Osteoblast (primary cell): ENCODE data around the gene LRP5. TPM values are rescaled to one million over a fixed set of nuclear protein-coding genes. Genes with fewer than 3 reads are reported as not detected.

ENCODE experiments used
- DNase-seq: peaks from one replicate; pipeline ENCODE4 v3.0.0; 2011; ENCODE audit warnings: low spot score, mixed read lengths; ENCODE audit not compliant: insufficient read length; ENCODE audit errors: missing footprints
- H2AFZ ChIP-seq: 2 replicates; pipeline ENCODE4 v1.6.0; 2011; ENCODE audit warnings: mild to moderate bottlenecking, low read length
- H3K27ac ChIP-seq: 2 replicates; pipeline ENCODE4 v1.5.1; 2011; ENCODE audit warnings: mild to moderate bottlenecking, low read depth, low read length, moderate library complexity
- H3K27me3 ChIP-seq: 2 replicates; pipeline ENCODE4 v1.6.0; 2012; ENCODE audit warnings: mild to moderate bottlenecking, control low read depth, inconsistent platforms, low read length, moderate library complexity; ENCODE audit not compliant: insufficient read depth
- H3K36me3 ChIP-seq: 2 replicates; pipeline ENCODE4 v1.5.1; 2011; ENCODE audit warnings: mild to moderate bottlenecking, low read length, control low read depth, moderate library complexity; ENCODE audit not compliant: insufficient read depth
- H3K4me1 ChIP-seq: 2 replicates; pipeline ENCODE4 v1.5.1; 2011; ENCODE audit warnings: mild to moderate bottlenecking, low read length, control low read depth, moderate library complexity; ENCODE audit not compliant: insufficient read depth
- H3K4me2 ChIP-seq: 2 replicates; pipeline ENCODE4 v1.6.0; 2011; ENCODE audit warnings: mild to moderate bottlenecking, low read length; ENCODE audit not compliant: insufficient read depth
- H3K4me3 ChIP-seq: fragments of 200-600 bp; sonication (generic); 3 replicates; pipeline ENCODE4 v1.5.1; 2012; ENCODE audit warnings: mild to moderate bottlenecking, low read length, inconsistent platforms; ENCODE audit not compliant: insufficient read depth
- H3K79me2 ChIP-seq: 2 replicates; pipeline ENCODE4 v1.6.0; 2012; ENCODE audit warnings: mild to moderate bottlenecking, low read length, control low read depth, inconsistent platforms; ENCODE audit not compliant: insufficient read depth
- H3K9me3 ChIP-seq: 2 replicates; pipeline ENCODE4 v1.5.1; 2011; ENCODE audit warnings: low read depth, low read length, control low read depth
- H4K20me1 ChIP-seq: 2 replicates; pipeline ENCODE4 v1.6.0; 2012; ENCODE audit warnings: mild to moderate bottlenecking, low read length, control low read depth; ENCODE audit not compliant: insufficient read depth
- CTCF ChIP-seq: IDR thresholded peaks from 2 replicates; pipeline ENCODE4 v1.5.1; 2011; ENCODE audit warnings: mild to moderate bottlenecking, low read depth, low read length, moderate library complexity; ENCODE audit errors: extremely low read depth
- total RNA-seq: library from RNA; depleted of rRNA; stranded (reverse); fragments of >200 nt; gene quantifications from 2 replicates; pipeline ENCODE4 v1.2.3, GENCODE V29; 2012

The LRP5 gene
- total RNA-seq, 1 donor: 16.3 TPM

DNA sequence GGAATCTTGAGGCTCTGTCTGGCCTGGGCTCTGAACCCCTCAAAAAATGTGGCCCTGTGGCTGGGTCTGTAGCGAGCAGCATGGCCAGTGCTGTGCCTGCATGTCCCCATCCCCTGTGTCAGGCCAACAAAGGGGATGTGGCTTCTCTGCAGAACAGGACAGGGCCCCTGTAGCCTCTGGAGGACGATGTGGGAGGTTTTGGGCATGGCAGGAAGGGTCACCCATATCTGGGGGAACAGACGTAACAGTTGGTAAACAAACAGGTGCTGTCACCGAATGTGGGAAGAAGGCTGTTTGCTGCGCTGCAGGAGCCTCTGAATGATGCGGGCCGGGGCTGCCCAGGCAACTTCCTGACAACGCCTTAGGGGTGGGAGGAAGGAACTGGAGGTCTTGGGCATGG is 35.0 kb downstream of the LRP5 start:
- Histone ChIP-seq H3K4me2 (no peak overlapping the region), H3K4me3 (no peak overlapping the region), H2AFZ (no peak overlapping the region), H3K27ac (no peak overlapping the region), H3K36me3 (no peaks in the 10 kb centered on the region), H4K20me1 (peaks cover 4% of the 10 kb centered on the region), H3K27me3 (no peaks in the 10 kb centered on the region), H3K9me3 (no peaks in the 10 kb centered on the region), H3K4me1 (peaks cover 9% of the 10 kb centered on the region), H3K79me2 (no peaks in the 10 kb centered on the region)
- DNase-seq: no peak
- no peak for TF ChIP-seq CTCF

DNA sequence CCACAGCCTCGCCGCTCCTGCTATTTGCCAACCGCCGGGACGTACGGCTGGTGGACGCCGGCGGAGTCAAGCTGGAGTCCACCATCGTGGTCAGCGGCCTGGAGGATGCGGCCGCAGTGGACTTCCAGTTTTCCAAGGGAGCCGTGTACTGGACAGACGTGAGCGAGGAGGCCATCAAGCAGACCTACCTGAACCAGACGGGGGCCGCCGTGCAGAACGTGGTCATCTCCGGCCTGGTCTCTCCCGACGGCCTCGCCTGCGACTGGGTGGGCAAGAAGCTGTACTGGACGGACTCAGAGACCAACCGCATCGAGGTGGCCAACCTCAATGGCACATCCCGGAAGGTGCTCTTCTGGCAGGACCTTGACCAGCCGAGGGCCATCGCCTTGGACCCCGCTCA is 35.5 kb downstream of the LRP5 start:
- no peaks in the 10 kb centered on the region for H3K27me3 ChIP-seq
- H3K79me2 ChIP-seq: no peaks in the 10 kb centered on the region
- no peak for TF ChIP-seq CTCF
- H3K4me2 ChIP-seq: no peak overlapping the region
- H3K36me3 ChIP-seq: no peaks in the 10 kb centered on the region
- H4K20me1 ChIP-seq: peaks cover 4% of the 10 kb centered on the region
- H3K4me3 ChIP-seq: no peak overlapping the region
- H3K9me3 ChIP-seq: no peaks in the 10 kb centered on the region
- no peak overlapping the region for H2AFZ ChIP-seq
- H3K27ac ChIP-seq: no peak overlapping the region
- peak; percentile 36 for DNase-seq
- H3K4me1 ChIP-seq: peaks cover 4% of the 10 kb centered on the region

- no peaks in the 10 kb centered on the region for H3K27me3 ChIP-seq
- peak; percentile 51 for DNase-seq
- H3K4me2 ChIP-seq: no peak overlapping the region
- H3K79me2 ChIP-seq: no peaks in the 10 kb centered on the region
- no peak overlapping the region for H3K27ac ChIP-seq
- no peak for TF ChIP-seq CTCF
- no peaks in the 10 kb centered on the region for H3K36me3 ChIP-seq
- no peak overlapping the region for H2AFZ ChIP-seq
- peaks cover 19% of the 10 kb centered on the region for H3K4me1 ChIP-seq
- no peak overlapping the region for H3K4me3 ChIP-seq
- H3K9me3 ChIP-seq: no peaks in the 10 kb centered on the region
- peaks cover 4% of the 10 kb centered on the region for H4K20me1 ChIP-seq
Observed at GRCh38 chr11:68349461-68350249, 37.3 kb downstream of the LRP5 start.

DNA sequence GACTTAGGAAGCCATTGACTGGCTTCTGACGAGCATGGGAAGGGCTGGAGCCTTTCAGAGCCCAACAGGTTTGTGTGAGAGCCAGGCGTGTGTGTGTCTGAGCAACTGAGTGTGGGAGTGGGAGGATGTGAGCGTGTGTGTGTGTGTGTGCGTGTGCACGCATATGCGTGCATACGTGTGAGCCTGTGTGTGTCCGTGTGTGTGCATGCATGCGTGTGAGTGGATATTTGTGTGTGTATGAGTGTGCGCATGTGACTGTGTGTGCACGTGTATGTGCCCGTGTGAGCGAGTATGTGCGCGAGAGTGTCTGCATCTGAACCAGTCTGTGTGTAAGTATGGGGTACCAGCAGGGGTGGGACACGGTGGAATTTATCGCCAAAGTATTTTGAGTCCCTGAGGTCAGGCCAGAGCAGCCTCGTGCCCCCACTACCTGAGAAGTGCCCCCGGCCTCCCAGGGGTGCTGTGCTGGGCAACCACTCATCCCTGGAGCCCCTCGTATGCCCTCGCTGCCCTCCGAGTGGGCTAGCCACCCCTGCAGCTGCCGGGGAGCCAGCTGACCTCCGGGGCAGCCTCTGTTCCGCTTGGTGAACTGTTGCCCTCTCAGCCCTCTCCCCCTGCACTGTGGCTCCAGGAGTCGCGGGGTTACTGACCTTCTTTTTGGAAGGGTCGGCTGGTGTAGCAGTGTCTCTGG is 38.5 kb downstream of the LRP5 start:
- Histone ChIP-seq H3K4me1 (peaks cover 26% of the 10 kb centered on the region), H3K4me3 (no peak overlapping the region), H3K4me2 (no peak overlapping the region), H4K20me1 (peaks cover 4% of the 10 kb centered on the region), H3K9me3 (no peaks in the 10 kb centered on the region), H3K27ac (no peak overlapping the region), H2AFZ (no peak overlapping the region), H3K79me2 (no peaks in the 10 kb centered on the region), H3K27me3 (no peaks in the 10 kb centered on the region), H3K36me3 (no peaks in the 10 kb centered on the region)
- peak; percentile 15 for DNase-seq
- TF ChIP-seq CTCF: no peak
